Measurements from ENCODE around the gene HSPB1.
"Not testable (repeated sequence)": the region's sequence is repeated elsewhere in the genome, so short reads cannot be mapped to it uniquely, and the experiment has no call there.

GRCh38 chr7:76314740-76315139 is 12.3 kb downstream of the HSPB1 start:
- TF ChIP-seq CTCF (conservative IDR thresholded peaks at IDR 0.05; ENCODE audit: low read length); EZH2phosphoT487 (IDR thresholded peaks at IDR 0.05; ENCODE audit: borderline replicate concordance, low read depth, low read length): not testable (repeated sequence)

All from OCI-LY7 (cell line).